Adipocyte (in vitro differentiated cells): ENCODE data around the gene KCNAB2.

ENCODE experiments used
- DNase-seq: peaks from one replicate; pipeline ENCODE4 v3.0.0-alpha.2; 2015; ENCODE audit warnings: low read depth
- H3K27me3 ChIP-seq: replicated peaks from 2 replicates; pipeline ENCODE4 v1.7.0; 2013; ENCODE audit warnings: mild to moderate bottlenecking, low read length, moderate library complexity; ENCODE audit not compliant: control insufficient read depth, insufficient read depth
- H3K36me3 ChIP-seq: 2 replicates; pipeline ENCODE4 v1.7.0; 2013; ENCODE audit warnings: low read length, mild to moderate bottlenecking, moderate library complexity; ENCODE audit not compliant: control insufficient read depth, insufficient read depth, severe bottlenecking
- H3K4me1 ChIP-seq: 2 replicates; pipeline ENCODE4 v1.7.0; 2013; ENCODE audit warnings: mild to moderate bottlenecking, low read length, moderate library complexity; ENCODE audit not compliant: control insufficient read depth, insufficient read depth
- H3K4me3 ChIP-seq: 2 replicates; pipeline ENCODE4 v1.7.0; 2013; ENCODE audit warnings: mild to moderate bottlenecking, low read length, moderate library complexity
- H3K9ac ChIP-seq: 2 replicates; pipeline ENCODE4 v1.7.0; 2013; ENCODE audit warnings: mild to moderate bottlenecking, low read length, moderate library complexity
- H3K9me3 ChIP-seq: 2 replicates; pipeline ENCODE4 v1.7.0; 2013; ENCODE audit warnings: mild to moderate bottlenecking, low read length, moderate library complexity; ENCODE audit not compliant: control insufficient read depth

Gene KCNAB2

GRCh38 chr1:6003568-6004411 is 41.9 kb upstream of the KCNAB2 start:
- no peak for DNase-seq
- H3K36me3 ChIP-seq = no peaks in the 10 kb centered on the region
- peaks cover 2% of the 10 kb centered on the region for H3K27me3 ChIP-seq
- H3K4me3 ChIP-seq = no peak overlapping the region
- H3K9ac ChIP-seq = no peak overlapping the region
- peaks cover under 1% of the 10 kb centered on the region for H3K4me1 ChIP-seq
- no peaks in the 10 kb centered on the region for H3K9me3 ChIP-seq

GRCh38 chr1:6004412-6005123 is 41.1 kb upstream of the KCNAB2 start:
- Histone ChIP-seq H3K9ac (no peak overlapping the region), H3K27me3 (peaks cover 2% of the 10 kb centered on the region), H3K9me3 (no peaks in the 10 kb centered on the region), H3K36me3 (no peaks in the 10 kb centered on the region), H3K4me1 (peaks cover 8% of the 10 kb centered on the region), H3K4me3 (no peak overlapping the region)
- no peak for DNase-seq

DNA sequence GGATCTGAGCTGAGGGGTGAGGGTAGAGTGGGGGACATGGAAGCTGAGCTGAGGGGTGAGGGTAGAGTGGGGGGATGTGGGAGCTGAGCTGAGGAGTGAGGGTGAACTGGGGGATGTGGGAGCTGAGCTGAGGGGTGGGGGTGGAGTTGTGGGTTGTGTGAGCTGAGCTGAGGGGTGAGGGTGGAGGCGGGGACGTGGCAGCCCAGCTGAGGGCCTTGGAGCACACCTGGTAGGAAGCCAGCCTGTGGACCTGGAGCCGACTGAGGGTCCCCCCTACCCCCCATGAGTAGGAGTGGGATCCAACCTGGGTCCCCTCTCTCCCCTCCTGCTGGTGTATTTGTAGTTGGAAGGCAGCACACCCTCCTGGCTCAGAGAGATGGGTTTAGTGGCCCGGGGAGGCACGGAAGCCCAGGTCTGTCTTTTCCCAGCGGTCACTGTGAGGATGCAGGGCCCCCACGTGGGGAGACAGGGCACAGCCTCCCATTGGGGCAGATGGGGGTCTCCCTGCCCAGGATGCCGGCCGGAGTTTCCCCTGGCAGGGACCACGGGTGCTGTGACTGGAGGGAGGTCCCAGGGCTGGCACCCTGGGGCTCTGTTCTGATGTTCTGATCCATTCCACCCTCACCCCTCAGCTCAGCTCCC is 40.3 kb upstream of the KCNAB2 start:
- Histone ChIP-seq H3K9ac (no peak overlapping the region), H3K4me1 (peaks cover 9% of the 10 kb centered on the region), H3K9me3 (no peaks in the 10 kb centered on the region), H3K27me3 (peaks cover 2% of the 10 kb centered on the region), H3K4me3 (no peak overlapping the region), H3K36me3 (no peaks in the 10 kb centered on the region)
- DNase-seq = no peak

DNA sequence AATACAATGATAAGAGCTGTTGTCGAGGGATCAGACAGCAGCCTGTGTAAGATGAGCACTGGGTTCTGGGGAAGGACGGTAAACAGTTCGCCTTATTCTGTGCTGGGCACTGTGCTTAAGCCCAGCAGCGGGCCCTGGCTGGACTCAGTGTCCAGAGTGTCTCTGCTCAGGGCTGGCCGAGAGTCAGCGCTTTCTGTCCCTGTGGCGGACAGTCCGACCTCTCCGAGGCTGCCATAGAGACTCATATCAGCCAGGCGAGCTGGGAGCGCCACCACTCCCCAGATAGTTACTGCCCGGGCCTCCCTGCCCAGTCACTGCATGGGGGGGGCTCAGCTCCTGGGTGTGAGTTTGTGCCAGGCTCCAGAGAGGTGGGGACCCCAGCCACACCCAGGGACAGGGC is 38.8 kb upstream of the KCNAB2 start:
- no peak overlapping the region for H3K9ac ChIP-seq
- H3K4me1 ChIP-seq = peaks cover 9% of the 10 kb centered on the region
- peaks cover 4% of the 10 kb centered on the region for H3K27me3 ChIP-seq
- no peak for DNase-seq
- H3K9me3 ChIP-seq = no peaks in the 10 kb centered on the region
- no peak overlapping the region for H3K4me3 ChIP-seq
- no peaks in the 10 kb centered on the region for H3K36me3 ChIP-seq

DNA sequence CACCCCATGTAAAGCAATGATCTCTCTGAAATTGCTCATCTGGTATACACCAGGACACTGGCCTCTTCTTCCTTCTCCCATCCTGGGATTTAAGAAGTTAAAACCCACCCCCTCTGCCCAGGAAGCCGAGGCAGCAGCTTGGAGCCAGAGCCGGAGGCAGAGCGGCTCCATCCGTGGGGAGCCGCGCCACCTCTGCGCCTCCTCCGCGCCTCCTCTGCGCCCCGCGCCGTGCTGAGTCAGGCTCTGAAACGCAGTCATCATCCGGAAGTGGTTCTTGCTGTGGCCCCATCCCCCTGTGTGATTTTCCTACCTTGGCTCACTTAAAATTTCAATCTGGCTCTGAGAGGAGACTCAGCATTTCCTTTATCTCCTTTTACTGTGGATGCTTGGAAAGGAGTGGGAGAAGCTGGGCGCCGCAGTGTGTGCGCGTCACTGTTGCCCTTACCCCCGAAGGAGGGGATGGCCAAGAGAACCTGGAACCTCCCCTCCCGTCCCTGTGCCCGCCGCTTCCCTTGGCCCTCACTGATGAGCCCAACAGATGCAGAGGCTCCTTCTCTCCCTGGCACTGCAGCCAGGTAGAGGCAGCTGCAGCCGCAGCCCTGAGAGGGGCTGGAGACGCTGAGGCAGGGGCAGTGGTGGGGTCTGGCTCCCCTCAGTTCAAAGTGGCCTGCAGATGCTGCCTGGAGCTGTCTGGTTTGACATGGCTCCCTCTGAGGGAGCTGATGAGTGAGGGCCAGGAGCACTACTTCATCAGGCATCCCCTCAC is 38.2 kb upstream of the KCNAB2 start:
- Histone ChIP-seq H3K9me3 (no peaks in the 10 kb centered on the region), H3K4me3 (no peak overlapping the region), H3K9ac (no peak overlapping the region), H3K36me3 (no peaks in the 10 kb centered on the region), H3K27me3 (peaks cover 4% of the 10 kb centered on the region), H3K4me1 (peaks cover 9% of the 10 kb centered on the region)
- no peak for DNase-seq

GRCh38 chr1:6008084-6008415 is 37.6 kb upstream of the KCNAB2 start:
- Histone ChIP-seq H3K4me3 (no peak overlapping the region), H3K27me3 (peaks cover 4% of the 10 kb centered on the region), H3K36me3 (no peaks in the 10 kb centered on the region), H3K9ac (no peak overlapping the region), H3K9me3 (no peaks in the 10 kb centered on the region), H3K4me1 (peaks cover 9% of the 10 kb centered on the region)
- DNase-seq = no peak

DNA sequence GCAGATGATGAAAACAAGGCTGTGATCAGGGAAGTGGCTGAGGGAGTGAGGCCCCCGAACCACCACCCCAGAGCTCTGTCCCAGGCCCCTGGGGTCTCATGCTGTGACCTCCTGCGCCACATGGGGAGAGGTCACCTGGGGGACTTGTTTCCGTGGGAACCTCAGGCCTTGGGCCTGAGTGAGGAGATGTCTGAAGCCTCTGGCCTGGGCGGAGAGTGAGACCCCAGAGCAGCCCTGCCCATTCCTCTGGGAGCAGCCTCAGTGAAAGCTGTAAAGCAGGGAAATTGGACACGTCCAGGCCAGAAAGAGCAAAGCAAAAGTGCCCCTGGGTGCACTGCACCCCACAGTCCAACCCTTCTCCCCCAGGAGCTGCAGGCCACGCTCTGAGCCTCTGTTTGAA is 37.0 kb upstream of the KCNAB2 start:
- no peak for DNase-seq
- Histone ChIP-seq H3K4me1 (peaks cover 9% of the 10 kb centered on the region), H3K9ac (no peak overlapping the region), H3K27me3 (peaks cover 2% of the 10 kb centered on the region), H3K4me3 (no peak overlapping the region), H3K36me3 (no peaks in the 10 kb centered on the region), H3K9me3 (no peaks in the 10 kb centered on the region)

DNA sequence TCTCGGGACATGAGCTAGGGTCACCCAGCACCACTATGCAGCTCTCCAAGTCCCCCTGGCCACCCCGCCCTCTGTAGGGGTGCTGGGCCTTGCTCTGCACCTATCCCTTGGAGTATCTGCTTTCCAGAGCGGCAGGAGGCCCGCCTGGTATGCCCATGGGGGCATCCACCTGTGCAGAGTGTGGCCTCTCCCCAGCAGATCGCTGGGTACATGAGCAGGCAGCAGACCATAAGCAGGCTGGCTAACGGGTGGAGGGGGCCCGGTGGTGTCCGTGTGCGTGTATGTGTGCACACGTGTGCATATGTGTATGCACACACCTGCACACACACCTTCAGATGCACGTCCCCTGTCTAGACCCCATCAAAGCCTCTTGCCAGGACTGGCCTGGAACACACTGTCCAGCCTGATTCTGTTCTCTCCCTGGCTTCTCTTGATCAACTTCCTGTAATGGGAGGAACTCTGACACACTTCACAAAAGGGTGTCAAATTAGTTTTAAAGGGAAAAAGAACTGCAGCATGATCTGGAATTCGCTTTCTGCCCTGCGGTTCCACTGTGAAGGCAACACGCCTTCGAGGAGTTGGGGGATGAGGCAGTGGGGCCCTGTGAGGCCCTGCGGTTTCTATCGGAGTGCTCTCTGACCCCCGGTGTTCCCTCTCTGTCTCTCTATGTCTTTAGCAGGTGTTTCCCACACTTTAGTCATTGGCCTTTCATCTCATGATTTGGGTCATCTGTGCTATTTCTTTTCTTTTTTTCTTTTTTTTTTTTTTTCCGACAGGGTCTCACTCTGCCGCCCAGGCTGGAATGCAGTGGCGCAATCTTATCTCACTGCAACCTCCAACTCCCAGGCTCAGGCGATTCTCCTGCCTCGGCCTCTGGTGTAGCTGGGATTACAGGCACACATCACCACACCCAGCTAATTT is 36.3 kb upstream of the KCNAB2 start:
- H3K27me3 ChIP-seq = peaks cover 2% of the 10 kb centered on the region
- no peaks in the 10 kb centered on the region for H3K36me3 ChIP-seq
- H3K9me3 ChIP-seq = no peaks in the 10 kb centered on the region
- no peak overlapping the region for H3K9ac ChIP-seq
- H3K4me1 ChIP-seq = peaks cover 10% of the 10 kb centered on the region
- no peak for DNase-seq
- no peak overlapping the region for H3K4me3 ChIP-seq

- no peak overlapping the region for H3K9ac ChIP-seq
- H3K4me3 ChIP-seq = no peak overlapping the region
- H3K4me1 ChIP-seq = peaks cover 14% of the 10 kb centered on the region
- H3K9me3 ChIP-seq = no peaks in the 10 kb centered on the region
- no peaks in the 10 kb centered on the region for H3K36me3 ChIP-seq
- DNase-seq = no peak
- peaks cover 2% of the 10 kb centered on the region for H3K27me3 ChIP-seq
Measured at GRCh38 chr1:6010554-6010953, 35.1 kb upstream of the KCNAB2 start.

DNA sequence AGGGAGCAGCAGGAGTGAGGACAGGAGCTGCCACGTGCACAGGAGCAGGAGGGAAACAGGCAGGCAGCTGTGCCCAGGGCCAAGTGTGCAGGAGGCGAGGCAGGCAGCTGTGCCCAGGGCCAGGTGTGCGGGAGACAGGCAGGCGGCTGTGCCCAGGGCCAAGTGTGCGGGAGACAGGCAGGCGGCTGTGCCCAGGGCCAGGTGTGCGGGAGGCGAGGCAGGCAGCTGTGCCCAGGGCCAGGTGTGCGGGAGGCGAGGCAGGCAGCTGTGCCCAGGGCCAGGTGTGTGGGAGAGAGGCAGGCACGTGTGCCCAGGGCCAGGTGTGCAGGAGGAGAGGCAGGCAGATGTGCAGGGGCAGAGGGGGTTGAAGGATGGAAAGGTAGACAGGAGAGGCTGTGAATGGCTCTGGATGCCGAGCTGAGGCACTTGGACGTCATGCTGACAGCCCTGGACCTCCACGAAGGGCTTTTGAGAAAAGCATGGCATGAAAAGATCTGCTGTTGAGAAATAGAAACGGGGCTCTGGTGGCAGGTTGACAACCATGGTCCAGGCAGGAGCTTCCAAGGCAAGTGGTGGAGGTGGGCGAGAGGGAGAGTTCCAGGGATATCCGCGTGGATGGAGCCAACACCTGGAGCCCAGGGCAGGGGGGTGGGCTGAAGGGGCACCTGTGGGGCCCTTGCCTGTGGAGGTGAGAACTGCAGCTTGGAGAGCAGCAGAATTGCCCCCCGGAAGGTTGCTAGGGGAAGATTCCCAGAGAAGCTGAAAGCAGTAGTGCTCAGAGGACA is 34.3 kb upstream of the KCNAB2 start:
- peaks cover 14% of the 10 kb centered on the region for H3K4me1 ChIP-seq
- no peak overlapping the region for H3K9ac ChIP-seq
- H3K36me3 ChIP-seq = no peaks in the 10 kb centered on the region
- no peak for DNase-seq
- H3K27me3 ChIP-seq = peaks cover 2% of the 10 kb centered on the region
- H3K9me3 ChIP-seq = no peaks in the 10 kb centered on the region
- H3K4me3 ChIP-seq = no peak overlapping the region
